HepG2 (cell line): ENCODE results near the gene ZBP1. TPM values are rescaled to one million over a fixed set of nuclear protein-coding genes. Genes with fewer than 3 reads are reported as not detected.

Experiments
- ATAC-seq: fragments of 200-7000 bp; cut with Tn5 transposase; 3 replicates; pipeline ENCODE4 v1.9.1; 2020; ENCODE audit warnings: mild to moderate bottlenecking, moderate library complexity
- BruUV-seq: library from RNA; stranded (reverse); fragments of 400-500 nt; replicated peaks from 2 replicates; lab custom pipeline; 2021; lab: Mats Ljungman, UMichigan
- CTCF ChIA-PET: fragments of 300-600 bp; formaldehyde crosslinking; extraction: SDS; loops from one replicate; lab custom pipeline; 2021; ENCODE audit warnings: low total read pairs, inconsistent platforms, low intra/inter-chr PET ratio; lab: Yijun Ruan, JAX
- POLR2A ChIA-PET: fragments of 350-600 bp; sonication (Branson Sonifier 250); formaldehyde crosslinking; loops from one replicate; lab custom pipeline; 2020; ENCODE audit warnings: antibody characterized with exemption, inconsistent platforms; lab: Yijun Ruan, JAX
- DNase-seq: peaks from one replicate; pipeline ENCODE4 v3.0.0-alpha.2; 2015; ENCODE audit warnings: low spot score
- FAIRE-seq: peaks from 3 replicates; lab custom pipeline; 2011; peaks lifted over from hg19 to GRCh38; lab: Jason Lieb, UNC
- H2AFZ ChIP-seq: one replicate; pipeline ENCODE4 v1.6.1; 2011; ENCODE audit warnings: low read length, inconsistent platforms
- H3K27ac ChIP-seq: fragments of 300-600 bp; 3 replicates; pipeline ENCODE4 v1.8.0; 2011; ENCODE audit warnings: mixed run types, mild to moderate bottlenecking, mixed read lengths, low read length, inconsistent platforms; ENCODE audit not compliant: insufficient read depth; ENCODE audit errors: extremely low read length
- H3K27me3 ChIP-seq, 2 experiments: fragments of 200-600 bp in 1 of 2; 2 replicates in 1 of 2; 3 replicates in 1 of 2; pipeline versions ENCODE4 v1.6.0 to v1.8.0; 2011; ENCODE audit warnings: low read length in 2 of 2, mild to moderate bottlenecking in 2 of 2, moderate library complexity in 2 of 2, inconsistent platforms in 1 of 2; ENCODE audit not compliant: insufficient read depth in 2 of 2, control insufficient read depth in 1 of 2
- H3K36me3 ChIP-seq, 2 experiments: fragments of 200-600 bp in 1 of 2; replicated peaks in 1 of 2; 2 replicates in 1 of 2; 3 replicates in 1 of 2; pipeline versions ENCODE4 v1.5.1 to v1.8.0; 2011; ENCODE audit warnings: low read length in 2 of 2, inconsistent platforms in 1 of 2; ENCODE audit not compliant: insufficient read depth in 2 of 2, control insufficient read depth in 1 of 2
- H3K4me1 ChIP-seq: 2 replicates; pipeline ENCODE4 v1.5.1; 2012; ENCODE audit warnings: low read length, inconsistent platforms; ENCODE audit not compliant: insufficient read depth
- H3K4me2 ChIP-seq: 2 replicates; pipeline ENCODE4 v1.6.0; 2011; ENCODE audit warnings: low read depth, low read length, inconsistent platforms
- H3K4me3 ChIP-seq, 3 experiments: fragments of 200-600 bp in 1 of 3; sonication (generic), shearing (Covaris generic) in 1 of 3; replicated peaks in 1 of 3; 2 replicates each; pipeline ENCODE4 v1.5.1; 2011 to 2016; ENCODE audit warnings: low read length in 3 of 3, inconsistent platforms in 2 of 3, low read depth in 2 of 3, mild to moderate bottlenecking in 2 of 3, control low read depth in 1 of 3, mixed read lengths in 1 of 3; ENCODE audit not compliant: insufficient read depth in 1 of 3
- H3K79me2 ChIP-seq: one replicate; pipeline ENCODE4 v1.6.1; 2011; ENCODE audit warnings: low read length, inconsistent platforms; ENCODE audit not compliant: insufficient read depth
- H3K9ac ChIP-seq: 2 replicates; pipeline ENCODE4 v1.6.0; 2011; ENCODE audit warnings: mild to moderate bottlenecking, low read depth, low read length, inconsistent platforms; ENCODE audit not compliant: insufficient read depth
- H3K9me3 ChIP-seq: 2 replicates; pipeline ENCODE4 v1.5.1; 2012; ENCODE audit warnings: mild to moderate bottlenecking, low read length
- H4K20me1 ChIP-seq: 2 replicates; pipeline ENCODE4 v1.6.0; 2011; ENCODE audit warnings: inconsistent platforms, mild to moderate bottlenecking, low read length, moderate library complexity; ENCODE audit not compliant: insufficient read depth
- CBX1 ChIP-seq: IDR thresholded peaks from one replicate; pipeline ENCODE4 v1.6.1; 2016; ENCODE audit warnings: antibody characterized with exemption, low read depth
- EEA1 ChIP-seq: sonication (generic); formaldehyde crosslinking; IDR thresholded peaks from 2 replicates; pipeline ENCODE4 v1.5.1; 2020; ENCODE audit warnings: mild to moderate bottlenecking, missing genetic modification reagents, borderline replicate concordance
- GABPA ChIP-seq, 2 experiments: IDR thresholded peaks; 2 replicates each; pipeline ENCODE4 v1.6.1; 2011 to 2016; ENCODE audit warnings: low read depth in 2 of 2, low read length in 1 of 2, missing biosample characterization in 1 of 2, missing genetic modification characterization in 1 of 2
- KAT8 ChIP-seq: IDR thresholded peaks from 2 replicates; pipeline ENCODE4 v1.6.1; 2016; ENCODE audit warnings: missing genetic modification reagents, missing compliant biosample characterization
- MAX ChIP-seq: IDR thresholded peaks from 2 replicates; pipeline ENCODE4 v1.6.1; 2012; ENCODE audit warnings: inconsistent platforms
- MXD4 ChIP-seq: IDR thresholded peaks from 2 replicates; pipeline ENCODE4 v1.6.1; 2016; ENCODE audit warnings: mild to moderate bottlenecking, missing biosample characterization, missing genetic modification reagents
- SPEN ChIP-seq: sonication (generic); formaldehyde crosslinking; IDR thresholded peaks from 2 replicates; pipeline ENCODE4 v1.5.1; 2020; ENCODE audit warnings: low read depth, mild to moderate bottlenecking, missing genetic modification reagents
- TEAD3 ChIP-seq: optimal IDR thresholded peaks from 2 replicates; pipeline ENCODE3; 2016; ENCODE audit warnings: borderline replicate concordance
- XBP1 ChIP-seq: sonication (generic); formaldehyde crosslinking; IDR thresholded peaks from 2 replicates; pipeline ENCODE4 v1.5.0; 2020; ENCODE audit warnings: missing genetic modification reagents
- ZBTB38 ChIP-seq: sonication (generic); formaldehyde crosslinking; IDR thresholded peaks from 2 replicates; pipeline ENCODE4 v1.5.1; 2020; ENCODE audit warnings: mild to moderate bottlenecking, missing genetic modification reagents
- ZEB1 ChIP-seq: IDR thresholded peaks from 2 replicates; pipeline ENCODE4 v1.6.1; 2012; ENCODE audit warnings: mild to moderate bottlenecking, low read depth, inconsistent platforms; ENCODE audit not compliant: insufficient replicate concordance
- ZNF18 ChIP-seq: sonication (generic); formaldehyde crosslinking; IDR thresholded peaks from 2 replicates; pipeline ENCODE4 v1.8.0; 2022; ENCODE audit warnings: mild to moderate bottlenecking, missing genetic modification reagents; ENCODE audit not compliant: insufficient replicate concordance
- ZNF225 ChIP-seq: sonication (generic); formaldehyde crosslinking; IDR thresholded peaks from 2 replicates; pipeline ENCODE4 v1.4.0; 2020; ENCODE audit warnings: mild to moderate bottlenecking, missing genetic modification reagents
- ZNF235 ChIP-seq: sonication (generic); formaldehyde crosslinking; IDR thresholded peaks from 2 replicates; pipeline ENCODE4 v1.8.1; 2023; ENCODE audit warnings: mild to moderate bottlenecking, missing genetic modification reagents, borderline replicate concordance
- ZNF589 ChIP-seq: sonication (generic); formaldehyde crosslinking; conservative IDR thresholded peaks from 2 replicates; pipeline ENCODE4 v1.8.0; 2022; ENCODE audit warnings: mild to moderate bottlenecking, moderate library complexity, missing genetic modification reagents
- ZNF772 ChIP-seq: sonication (generic); formaldehyde crosslinking; IDR thresholded peaks from 2 replicates; pipeline ENCODE4 v1.5.0; 2020; ENCODE audit warnings: mild to moderate bottlenecking, missing genetic modification reagents
- ZNF83 ChIP-seq: sonication (generic); formaldehyde crosslinking; IDR thresholded peaks from 2 replicates; pipeline ENCODE4 v1.4.0; 2020; ENCODE audit warnings: missing genetic modification reagents, mild to moderate bottlenecking, borderline replicate concordance
- ZNF841 ChIP-seq: sonication (generic); formaldehyde crosslinking; IDR thresholded peaks from 2 replicates; pipeline ENCODE4 v1.8.1; 2023; ENCODE audit warnings: missing genetic modification reagents, borderline replicate concordance
- WGBS: methylation state at CpG from one replicate; pipeline ENCODE4 v1.1.6; 2017; ENCODE audit warnings: low lambda C conversion rate; 5-methylcytosine and 5-hydroxymethylcytosine counted together
- in situ Hi-C: cut with HindIII; loops from 2 replicates; pipeline ENCODE4 v1.10.0; 2017; ENCODE audit warnings: low pct_unique_long_range_greater_than_20kb; ENCODE audit not compliant: extremely low pct_ligation_motif_present
- intact Hi-C: fragments of 100-400 bp; cut with micrococcal nuclease; formaldehyde crosslinking; loops from one replicate; pipeline ENCODE4 v1.10.0; 2022; ENCODE audit not compliant: unreplicated experiment
- polyA plus RNA-seq, 8 experiments: library from polyadenylated mRNA; depleted of rRNA in 3 of 8; stranded (reverse) in 7 of 8; unstranded in 1 of 8; fragments of >200 nt; fragmentation: Illumina TruSeq in 4 of 8; extraction: Trizol in 4 of 8; gene quantifications; 2 replicates each; pipeline versions ENCODE4 v1.2.1 to v1.2.3, GENCODE V29; 2011 to 2016; ENCODE audit warnings: low read depth in 4 of 8, missing spikeins in 1 of 8, mixed read lengths in 1 of 8; ENCODE audit not compliant: insufficient read depth in 1 of 8
- total RNA-seq, 5 experiments: library from RNA; depleted of rRNA; stranded (reverse); fragments of >200 nt; fragmentation: Illumina TruSeq; extraction: Trizol; gene quantifications; 2 replicates each; pipeline ENCODE4 v1.2.3, GENCODE V29; 2016; ENCODE audit warnings: low read depth in 1 of 5

The ZBP1 gene
- total and polyA plus RNA-seq, 2 of the 13 experiments (the other 11 are each of a cell fraction or from before 2014, with no cell fraction given): not detected

GRCh38 chr20:57581202-57582028 is 38.8 kb downstream of the ZBP1 start (continued):
- TF ChIP-seq XBP1: no peak
- TF ChIP-seq EEA1 (CRISPR knock-in tag): peak; percentile 37; the same call in 1 of the 2 replicates
- TF ChIP-seq ZNF841 (CRISPR knock-in tag): no peak
- TF ChIP-seq, all 625 proteins: peak for 68

DNA sequence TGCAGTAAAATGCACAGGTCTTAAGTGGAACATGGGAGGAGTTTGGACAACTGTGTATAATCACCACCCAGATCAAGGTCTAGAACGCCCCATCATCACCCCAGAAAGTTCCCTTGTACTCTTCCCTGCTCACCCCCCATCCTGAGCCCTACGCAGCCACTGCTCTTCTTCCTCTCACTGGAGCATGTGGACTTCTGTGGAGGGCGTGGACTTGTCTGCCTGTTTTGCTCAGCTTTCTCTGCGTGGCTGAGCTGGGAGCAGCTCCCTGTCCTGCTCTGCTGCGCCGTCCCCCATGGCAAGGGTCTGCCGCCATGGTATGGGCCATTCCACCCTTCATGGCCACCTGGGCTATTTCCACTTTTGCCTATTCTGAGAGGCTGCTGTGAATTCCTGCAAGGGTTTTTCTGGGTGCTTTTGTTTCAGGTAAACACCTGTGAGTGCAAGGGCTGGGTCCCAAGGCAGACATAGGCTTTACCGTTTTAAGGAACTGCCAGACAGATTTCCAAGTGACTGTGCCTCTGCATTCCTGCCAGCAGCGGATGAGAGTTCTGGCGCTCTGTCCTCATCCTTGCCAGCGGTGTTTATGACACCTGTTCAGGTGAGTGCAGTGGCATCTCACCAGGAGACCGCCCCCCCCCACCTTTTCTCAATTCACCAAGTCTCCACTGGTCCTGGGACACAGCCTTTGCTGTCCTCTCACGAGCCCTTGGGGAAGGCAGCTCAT is 39.6 kb downstream of the ZBP1 start:
- no peak overlapping the region for H3K27ac ChIP-seq
- no peaks in the 10 kb centered on the region for H3K9me3 ChIP-seq
- peaks cover 1 to 5% of the 10 kb centered on the region in 2 experiments; a peak in 1 of 5 replicates for H3K27me3 ChIP-seq
- H4K20me1 ChIP-seq: no peaks in the 10 kb centered on the region
- no peak for DNase-seq
- ChIA-PET CTCF (interaction anchor here (1.2 kb wide), 1 partner anchor 14 kb away, joined by 3 read pairs; no protein-coding TSS in a partner anchor), POLR2A (interaction anchor here (1.2 to 5.1 kb wide), 6 partner anchors 8 to 22 kb away, joined by 3 to 26 read pairs (median 14); partner anchors contain the start of gene PCK1)
- no TSS peak for BruUV-seq
- H3K4me2 ChIP-seq: peak overlapping the region; percentile 57; the same call in 1 of the 2 replicates
- no peak for ATAC-seq
- H3K79me2 ChIP-seq: no peaks in the 10 kb centered on the region
- H3K9ac ChIP-seq: no peak overlapping the region
- 85% methylated on average over 13 of the region's 13 CpGs for WGBS
- FAIRE-seq: no peak
- peaks cover 94% of the 10 kb centered on the region for H3K4me1 ChIP-seq
- H3K4me3 ChIP-seq: no peak overlapping the region
- in situ Hi-C loops: loop anchor here (10.0 kb wide), 1 partner anchor 196 kb away; no protein-coding TSS in a partner anchor
- H2AFZ ChIP-seq: no peak overlapping the region
- intact Hi-C loops: no loop called here
- no peaks in the 10 kb centered on the region for H3K36me3 ChIP-seq
- TF ChIP-seq KAT8 (CRISPR knock-in tag) (0 out of 2 replicates have a peak, but pooled peaks have one; percentile 1), ZEB1 (peak; percentile 65), GABPA (IDR thresholded peaks at IDR 0.05; ENCODE audit: low read depth, low read length) (0 out of 2 replicates have a peak, but pooled peaks have one; percentile 0), GABPA (CRISPR knock-in tag; IDR thresholded peaks at IDR 0.05; ENCODE audit: low read depth) (no peak), TEAD3 (CRISPR knock-in tag) (peak; percentile 0), ZNF83 (CRISPR knock-in tag) (0 out of 2 replicates have a peak, but pooled peaks have one; percentile 3), SPEN (CRISPR knock-in tag) (peak; percentile 2; the same call in 1 of the 2 replicates), ZNF18 (CRISPR knock-in tag) (no peak), ZNF772 (no peak), CBX1 (no peak), MAX (no peak), ZNF589 (CRISPR knock-in tag) (no peak), MXD4 (CRISPR knock-in tag) (0 out of 2 replicates have a peak, but pooled peaks have one; percentile 15), ZBTB38 (peak; percentile 54; the same call in 1 of the 2 replicates), ZNF235 (CRISPR knock-in tag) (0 out of 2 replicates have a peak, but pooled peaks have one; percentile 8), ZNF225 (CRISPR knock-in tag) (no peak)
